ENCODE data around the gene MBD3L2B. TPM values are rescaled to one million over a fixed set of nuclear protein-coding genes. Genes with fewer than 3 reads are reported as not detected.

Gene MBD3L2B
- total RNA-seq, 6 experiments from 2014 or later = not detected

DNA sequence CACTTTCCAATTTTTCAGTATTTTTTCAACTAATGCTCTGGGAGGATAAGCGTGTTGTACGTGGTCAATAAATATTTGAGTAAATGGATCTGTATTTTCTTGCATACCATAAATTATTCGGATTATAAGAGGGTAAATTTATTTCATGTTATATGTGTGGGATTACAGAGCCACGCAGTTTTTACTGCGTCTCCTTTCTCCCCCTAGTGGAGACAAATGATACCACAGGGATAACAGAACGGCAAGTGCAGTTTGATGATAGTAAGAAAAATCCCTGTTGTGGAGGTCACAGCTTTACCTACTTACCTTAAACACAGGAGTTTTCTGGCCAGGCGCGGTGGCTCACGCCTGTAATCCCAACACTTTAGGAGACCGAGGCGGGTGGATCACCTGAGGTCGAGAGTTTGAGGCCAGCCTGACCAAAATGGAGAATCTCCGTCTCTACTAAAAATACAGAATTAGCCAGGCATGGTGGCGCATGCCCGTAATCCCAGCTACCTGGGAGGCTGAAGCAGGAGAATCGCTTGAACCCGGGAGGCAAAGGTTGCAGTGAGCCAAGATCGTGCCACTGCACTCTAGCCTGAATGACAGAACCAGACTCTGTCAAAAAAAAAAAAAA lies 16.8 kb downstream of the MBD3L2B start:
- no peaks in the 10 kb centered on the region for H3K36me3 ChIP-seq
- 77% methylated on average over 9 of the region's 18 CpGs for WGBS (ENCODE audit: insufficient coverage, low coverage, low lambda C conversion rate, missing lambda C conversion rate)
- peak in 3 of 4 donors; percentile 59 to 82 (median 61) for ATAC-seq
- no peaks in the 10 kb centered on the region for H3K4me1 ChIP-seq
- no peak overlapping the region for H3K4me3 ChIP-seq
- TF ChIP-seq, protein P1, sequence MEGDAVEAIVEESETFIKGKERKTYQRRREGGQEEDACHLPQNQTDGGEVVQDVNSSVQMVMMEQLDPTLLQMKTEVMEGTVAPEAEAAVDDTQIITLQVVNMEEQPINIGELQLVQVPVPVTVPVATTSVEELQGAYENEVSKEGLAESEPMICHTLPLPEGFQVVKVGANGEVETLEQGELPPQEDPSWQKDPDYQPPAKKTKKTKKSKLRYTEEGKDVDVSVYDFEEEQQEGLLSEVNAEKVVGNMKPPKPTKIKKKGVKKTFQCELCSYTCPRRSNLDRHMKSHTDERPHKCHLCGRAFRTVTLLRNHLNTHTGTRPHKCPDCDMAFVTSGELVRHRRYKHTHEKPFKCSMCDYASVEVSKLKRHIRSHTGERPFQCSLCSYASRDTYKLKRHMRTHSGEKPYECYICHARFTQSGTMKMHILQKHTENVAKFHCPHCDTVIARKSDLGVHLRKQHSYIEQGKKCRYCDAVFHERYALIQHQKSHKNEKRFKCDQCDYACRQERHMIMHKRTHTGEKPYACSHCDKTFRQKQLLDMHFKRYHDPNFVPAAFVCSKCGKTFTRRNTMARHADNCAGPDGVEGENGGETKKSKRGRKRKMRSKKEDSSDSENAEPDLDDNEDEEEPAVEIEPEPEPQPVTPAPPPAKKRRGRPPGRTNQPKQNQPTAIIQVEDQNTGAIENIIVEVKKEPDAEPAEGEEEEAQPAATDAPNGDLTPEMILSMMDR (IDR thresholded peaks at IDR 0.05) = peak in 2 of 4 donors; percentile 63 to 88
- no peak for TF ChIP-seq POLR2A (IDR thresholded peaks at IDR 0.05)
- no peaks in the 10 kb centered on the region for H3K9me3 ChIP-seq
- intact Hi-C loops (cut with DNase I) = no loop called here
- no peaks in the 10 kb centered on the region for H3K27me3 ChIP-seq
- no peak for DNase-seq
- no peak overlapping the region for H3K27ac ChIP-seq

DNA sequence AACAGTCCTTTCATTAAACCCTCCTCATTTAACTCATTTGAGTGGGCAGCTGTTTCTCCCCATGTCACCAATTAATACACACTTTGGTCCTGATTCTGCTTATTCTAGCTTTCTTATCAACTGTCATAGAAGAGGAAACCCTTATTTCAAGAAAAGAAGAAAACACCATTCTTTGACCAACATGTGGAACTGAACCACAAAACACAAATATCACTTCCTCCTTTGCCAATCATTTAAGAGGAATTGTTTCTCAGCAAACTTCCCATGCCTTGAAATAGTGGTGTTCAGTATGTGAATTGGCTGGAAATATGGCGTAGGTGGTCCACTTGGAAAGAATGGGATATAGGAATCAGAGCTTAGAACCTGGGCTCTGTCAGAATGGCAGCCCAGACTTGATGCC lies 20.4 kb downstream of the MBD3L2B start:
- Histone ChIP-seq H3K36me3 (no peaks in the 10 kb centered on the region), H3K27me3 (no peaks in the 10 kb centered on the region), H3K4me3 (no peak overlapping the region), H3K27ac (no peak overlapping the region), H3K9me3 (no peaks in the 10 kb centered on the region), H3K4me1 (no peaks in the 10 kb centered on the region)
- ATAC-seq (peak in 1 of 4 donors; percentile 29), DNase-seq (no peak)
- intact Hi-C loops (cut with DNase I) = no loop called here
- TF ChIP-seq, protein P1 (IDR thresholded peaks at IDR 0.05) = no peak
- TF ChIP-seq POLR2A (IDR thresholded peaks at IDR 0.05) = no peak
- 27% methylated on average over 1 of the region's 1 CpG for WGBS (ENCODE audit: insufficient coverage, low coverage, low lambda C conversion rate, missing lambda C conversion rate)

DNA sequence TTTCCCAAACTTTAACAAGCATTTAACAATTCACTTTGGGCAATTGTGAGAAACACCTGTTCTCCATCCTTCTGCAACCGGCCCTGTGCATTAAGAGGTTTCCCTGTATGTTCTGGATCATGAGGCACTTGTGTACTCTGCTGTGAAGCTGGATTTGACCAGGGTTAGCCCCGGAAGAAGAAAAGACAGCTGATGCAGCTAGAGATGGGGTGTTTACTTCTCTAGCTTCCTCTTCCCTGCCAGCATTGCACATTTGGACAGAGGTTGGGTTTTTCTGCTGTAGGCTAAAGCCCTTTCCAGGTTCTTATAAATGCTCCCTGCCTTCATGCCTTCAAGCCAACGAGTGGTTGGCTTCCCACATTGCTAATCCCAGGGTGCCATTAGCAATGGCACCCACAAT lies 20.9 kb downstream of the MBD3L2B start:
- H3K36me3 ChIP-seq = no peaks in the 10 kb centered on the region
- no peak overlapping the region for H3K27ac ChIP-seq
- no peaks in the 10 kb centered on the region for H3K4me1 ChIP-seq
- ATAC-seq (peak; percentile 37 to 80 (median 61)), DNase-seq (no peak)
- H3K27me3 ChIP-seq = no peaks in the 10 kb centered on the region
- TF ChIP-seq, protein P1 (IDR thresholded peaks at IDR 0.05) = no peak
- no peak for TF ChIP-seq POLR2A (IDR thresholded peaks at IDR 0.05)
- WGBS (ENCODE audit: insufficient coverage, low coverage, low lambda C conversion rate, missing lambda C conversion rate) = 7% methylated on average over 3 of the region's 3 CpGs
- H3K9me3 ChIP-seq = no peaks in the 10 kb centered on the region
- intact Hi-C loops (cut with DNase I) = no loop called here
- H3K4me3 ChIP-seq = no peak overlapping the region

DNA sequence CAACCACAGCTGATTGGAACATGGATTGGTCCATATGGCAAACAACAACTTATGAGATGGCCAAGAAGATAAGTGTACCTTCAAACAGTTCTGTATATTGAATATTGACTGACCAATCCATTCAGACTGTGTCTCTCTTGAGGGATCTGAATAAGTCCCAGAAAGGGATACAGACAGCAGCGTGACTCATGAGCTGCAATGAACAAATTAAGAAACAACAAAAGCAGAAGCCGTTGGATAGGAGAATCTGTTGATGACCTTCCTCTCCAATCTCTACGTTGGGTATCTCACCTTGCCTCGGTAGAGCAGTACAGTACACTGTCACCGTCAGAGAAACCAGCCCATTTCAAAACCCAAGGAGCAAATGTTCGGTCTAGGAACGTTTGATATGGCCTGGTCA lies 21.3 kb downstream of the MBD3L2B start:
- H3K36me3 ChIP-seq = no peaks in the 10 kb centered on the region
- H3K4me3 ChIP-seq = no peak overlapping the region
- WGBS (ENCODE audit: insufficient coverage, low coverage, low lambda C conversion rate, missing lambda C conversion rate) = 34% methylated on average over 6 of the region's 7 CpGs
- no peak for TF ChIP-seq POLR2A (IDR thresholded peaks at IDR 0.05)
- TF ChIP-seq, protein P1 (IDR thresholded peaks at IDR 0.05) = no peak
- peak in 1 of 4 donors; percentile 11 for ATAC-seq
- intact Hi-C loops (cut with DNase I) = no loop called here
- H3K27me3 ChIP-seq = no peaks in the 10 kb centered on the region
- H3K4me1 ChIP-seq = no peaks in the 10 kb centered on the region
- no peak for DNase-seq
- H3K27ac ChIP-seq = no peak overlapping the region
- H3K9me3 ChIP-seq = no peaks in the 10 kb centered on the region
